ENCODE results near the gene HIVEP3.

The HIVEP3 gene

DNA sequence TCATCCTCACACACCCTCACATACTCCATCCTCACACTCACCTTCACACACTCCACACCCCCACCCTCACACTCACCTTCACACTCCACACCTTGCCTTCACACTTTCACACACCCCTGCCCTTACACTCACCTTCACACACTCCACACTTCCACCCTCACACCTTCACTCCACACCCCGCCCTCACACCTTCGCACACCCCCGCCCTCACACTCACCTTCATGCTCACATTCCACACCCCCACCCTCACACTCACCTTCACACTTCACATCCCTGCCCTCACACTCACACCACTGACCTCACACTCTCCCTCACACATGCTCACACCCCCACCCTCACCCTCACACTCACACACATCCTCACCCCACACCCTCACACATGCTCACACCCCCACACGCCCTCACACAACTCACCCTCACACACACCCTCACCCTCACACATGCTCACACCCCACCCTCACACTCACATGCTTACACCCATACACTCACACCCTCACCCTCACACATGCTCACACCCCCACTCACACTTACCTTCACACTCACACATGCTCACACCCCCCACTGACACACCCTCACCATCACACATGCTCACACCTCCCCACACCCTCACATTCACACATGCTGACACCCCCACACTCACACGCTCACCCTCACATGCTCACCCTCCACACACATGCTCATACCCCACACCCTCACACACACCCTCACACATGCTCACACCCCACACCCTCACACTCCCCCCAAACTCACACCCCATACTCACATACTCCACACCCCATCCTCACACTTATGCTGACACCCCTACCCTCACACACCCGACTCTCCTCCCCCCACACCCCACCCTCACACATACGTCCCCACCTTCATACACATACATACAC, 389.8 kb downstream of the HIVEP3 start:
- Histone ChIP-seq H2BK15ac (ENCODE audit: low read length) (no peak overlapping the region), H4K91ac (ENCODE audit: low read depth, low read length, poor library complexity) (no peak overlapping the region), H3K9ac (ENCODE audit: low read depth, low read length, poor library complexity) (peak overlapping the region; percentile 60), H3K4ac (ENCODE audit: low read length) (no peak overlapping the region), H3K79me1 (ENCODE audit: low read depth, low read length) (peaks cover 7% of the 10 kb centered on the region), H2BK5ac (ENCODE audit: low read length) (no peak overlapping the region), H4K8ac (ENCODE audit: low read depth, low read length) (no peak overlapping the region), H3K36me3 (replicated peaks in 1 of 2; ENCODE audit: control insufficient read depth in 2 of 2, insufficient read depth in 2 of 2, low read length in 2 of 2) (no peaks in the 10 kb centered on the region), H2BK120ac (ENCODE audit: low read depth, low read length) (no peak overlapping the region), H2BK12ac (ENCODE audit: low read length) (no peak overlapping the region), H3K14ac (ENCODE audit: low read length) (no peak overlapping the region), H3K4me2 (ENCODE audit: insufficient read depth, low read length, poor library complexity, severe bottlenecking) (no peak overlapping the region), H2AFZ (ENCODE audit: low read length) (no peak overlapping the region), H3K23ac (ENCODE audit: low read depth, low read length, poor library complexity) (peak overlapping the region; percentile 43), H3K27ac (replicated peaks; ENCODE audit: low read length) (no peak overlapping the region), H2AK5ac (ENCODE audit: low read depth, low read length) (no peak overlapping the region), H3K9me3 (replicated peaks in 1 of 2; ENCODE audit: control insufficient read depth in 2 of 2, insufficient read depth in 1 of 2, low read depth in 1 of 2, low read length in 2 of 2) (peaks cover 0 to 19% of the 10 kb centered on the region in 2 donors), H3K4me1 (ENCODE audit: control insufficient read depth in 2 of 2, insufficient read depth in 1 of 2, low read depth in 1 of 2, low read length in 2 of 2) (peaks cover 0 to 1% of the 10 kb centered on the region in 2 donors), H3K18ac (ENCODE audit: low read length) (no peak overlapping the region), H3K27me3 (ENCODE audit: control insufficient read depth in 3 of 3, insufficient read depth in 3 of 3, low read depth in 1 of 3, low read length in 3 of 3) (no peaks in the 10 kb centered on the region), H3K4me3 (ENCODE audit: low read length in 2 of 2) (peak overlapping the region in 1 of 2 donors; percentile 5)
- 67% methylated on average over 6 of the region's 7 CpGs; no CpG with 5 or more reads in 1 of the 2 donors for WGBS, 2 donors (ENCODE audit: extremely low coverage in 2 of 2, insufficient read length in 2 of 2, insufficient replicate concordance in 1 of 2)
- no peak for DNase-seq (ENCODE audit: low spot score)

- H4K91ac ChIP-seq (ENCODE audit: low read depth, low read length, poor library complexity), result no peak overlapping the region
- H3K27ac ChIP-seq (replicated peaks; ENCODE audit: low read length), result no peak overlapping the region
- no peaks in the 10 kb centered on the region for H3K36me3 ChIP-seq (replicated peaks in 1 of 2; ENCODE audit: control insufficient read depth in 2 of 2, insufficient read depth in 2 of 2, low read length in 2 of 2)
- no peak overlapping the region for H4K8ac ChIP-seq (ENCODE audit: low read depth, low read length)
- H3K14ac ChIP-seq (ENCODE audit: low read length), result peak overlapping the region; percentile 71
- peak overlapping the region; percentile 44 for H3K9ac ChIP-seq (ENCODE audit: low read depth, low read length, poor library complexity)
- H2BK120ac ChIP-seq (ENCODE audit: low read depth, low read length), result no peak overlapping the region
- H2BK5ac ChIP-seq (ENCODE audit: low read length), result no peak overlapping the region
- DNase-seq (ENCODE audit: low spot score), result no peak
- 97% methylated on average over 3 of the region's 3 CpGs; no CpG with 5 or more reads in 1 of the 2 donors for WGBS, 2 donors (ENCODE audit: extremely low coverage in 2 of 2, insufficient read length in 2 of 2, insufficient replicate concordance in 1 of 2)
- H3K23ac ChIP-seq (ENCODE audit: low read depth, low read length, poor library complexity), result peak overlapping the region; percentile 55
- H3K4me2 ChIP-seq (ENCODE audit: insufficient read depth, low read length, poor library complexity, severe bottlenecking), result no peak overlapping the region
- no peak overlapping the region for H2BK12ac ChIP-seq (ENCODE audit: low read length)
- H3K9me3 ChIP-seq (replicated peaks in 1 of 2; ENCODE audit: control insufficient read depth in 2 of 2, insufficient read depth in 1 of 2, low read depth in 1 of 2, low read length in 2 of 2), result peaks cover 0 to 19% of the 10 kb centered on the region in 2 donors
- H3K79me1 ChIP-seq (ENCODE audit: low read depth, low read length), result peaks cover 7% of the 10 kb centered on the region
- H3K4ac ChIP-seq (ENCODE audit: low read length), result no peak overlapping the region
- H2AFZ ChIP-seq (ENCODE audit: low read length), result no peak overlapping the region
- H2AK5ac ChIP-seq (ENCODE audit: low read depth, low read length), result no peak overlapping the region
- no peaks in the 10 kb centered on the region for H3K27me3 ChIP-seq (ENCODE audit: control insufficient read depth in 3 of 3, insufficient read depth in 3 of 3, low read depth in 1 of 3, low read length in 3 of 3)
- no peak overlapping the region for H3K18ac ChIP-seq (ENCODE audit: low read length)
- peaks cover 0 to 1% of the 10 kb centered on the region in 2 donors for H3K4me1 ChIP-seq (ENCODE audit: control insufficient read depth in 2 of 2, insufficient read depth in 1 of 2, low read depth in 1 of 2, low read length in 2 of 2)
- H3K4me3 ChIP-seq (ENCODE audit: low read length in 2 of 2), result peak overlapping the region in 1 of 2 donors; percentile 66
- H2BK15ac ChIP-seq (ENCODE audit: low read length), result no peak overlapping the region
Observed at GRCh38 chr1:41528106-41528505, 390.6 kb downstream of the HIVEP3 start.

GRCh38 chr1:41526956-41527561, 391.7 kb downstream of the HIVEP3 start:
- no peak overlapping the region for H2AFZ ChIP-seq (ENCODE audit: low read length)
- no peak overlapping the region for H3K27ac ChIP-seq (replicated peaks; ENCODE audit: low read length)
- no peak overlapping the region for H2AK5ac ChIP-seq (ENCODE audit: low read depth, low read length)
- no peak overlapping the region for H3K4me2 ChIP-seq (ENCODE audit: insufficient read depth, low read length, poor library complexity, severe bottlenecking)
- H3K36me3 ChIP-seq (replicated peaks in 1 of 2; ENCODE audit: control insufficient read depth in 2 of 2, insufficient read depth in 2 of 2, low read length in 2 of 2), result no peaks in the 10 kb centered on the region
- peaks cover 7% of the 10 kb centered on the region for H3K79me1 ChIP-seq (ENCODE audit: low read depth, low read length)
- no peak overlapping the region for H3K18ac ChIP-seq (ENCODE audit: low read length)
- no peaks in the 10 kb centered on the region for H3K27me3 ChIP-seq (ENCODE audit: control insufficient read depth in 3 of 3, insufficient read depth in 3 of 3, low read depth in 1 of 3, low read length in 3 of 3)
- H3K9ac ChIP-seq (ENCODE audit: low read depth, low read length, poor library complexity), result peak overlapping the region; percentile 4
- no peak for DNase-seq (ENCODE audit: low spot score)
- no peak overlapping the region for H3K23ac ChIP-seq (ENCODE audit: low read depth, low read length, poor library complexity)
- no peak overlapping the region for H3K4me3 ChIP-seq (ENCODE audit: low read length in 2 of 2)
- H2BK5ac ChIP-seq (ENCODE audit: low read length), result no peak overlapping the region
- H4K8ac ChIP-seq (ENCODE audit: low read depth, low read length), result no peak overlapping the region
- no peak overlapping the region for H4K91ac ChIP-seq (ENCODE audit: low read depth, low read length, poor library complexity)
- peaks cover 0 to 19% of the 10 kb centered on the region in 2 donors for H3K9me3 ChIP-seq (replicated peaks in 1 of 2; ENCODE audit: control insufficient read depth in 2 of 2, insufficient read depth in 1 of 2, low read depth in 1 of 2, low read length in 2 of 2)
- peaks cover 0 to 6% of the 10 kb centered on the region in 2 donors for H3K4me1 ChIP-seq (ENCODE audit: control insufficient read depth in 2 of 2, insufficient read depth in 1 of 2, low read depth in 1 of 2, low read length in 2 of 2)
- H2BK12ac ChIP-seq (ENCODE audit: low read length), result peak overlapping the region; percentile 41
- H3K14ac ChIP-seq (ENCODE audit: low read length), result peak overlapping the region; percentile 38
- no peak overlapping the region for H3K4ac ChIP-seq (ENCODE audit: low read length)
- WGBS, 2 donors (ENCODE audit: extremely low coverage in 2 of 2, insufficient read length in 2 of 2, insufficient replicate concordance in 1 of 2), result 100% methylated on average over 1 to 4 of the region's 4 CpGs
- no peak overlapping the region for H2BK15ac ChIP-seq (ENCODE audit: low read length)
- no peak overlapping the region for H2BK120ac ChIP-seq (ENCODE audit: low read depth, low read length)
